ENCODE results near the gene BPIFA1. TPM values are rescaled to one million over a fixed set of nuclear protein-coding genes. Genes with fewer than 3 reads are reported as not detected.

The BPIFA1 gene
- total and polyA plus RNA-seq, 2 donors (not counting 1 experiment from before 2014, with no cell fraction given) = not detected

DNA sequence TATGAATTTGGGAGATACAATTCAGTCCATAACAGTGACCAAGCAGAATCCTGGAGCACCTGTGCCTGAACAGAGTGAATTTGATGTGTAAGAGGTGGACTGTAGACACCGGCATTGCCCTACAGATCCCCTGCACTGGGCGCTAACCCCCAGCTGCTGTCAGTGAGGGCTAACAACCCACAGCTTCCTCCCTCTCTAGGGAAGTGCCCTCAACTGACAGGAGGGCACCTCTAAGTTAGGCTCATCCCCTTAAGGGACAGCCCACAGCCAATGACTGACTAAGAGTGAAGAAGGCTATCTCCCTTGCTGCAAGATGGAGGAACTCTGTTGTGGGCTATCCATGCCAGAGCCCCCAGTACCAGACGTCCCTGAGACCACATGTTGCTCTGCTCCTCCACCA is 31.9 kb downstream of the BPIFA1 start:
- Histone ChIP-seq H2AFZ (ENCODE audit: low read length) (no peak overlapping the region), H3K9me3 (ENCODE audit: control insufficient read depth, insufficient read depth, low read depth, low read length) (no peaks in the 10 kb centered on the region), H3K4me3 (replicated peaks in 1 of 4; ENCODE audit: control extremely low read depth in 1 of 4, insufficient read depth in 1 of 4, low read depth in 3 of 4, low read length in 4 of 4) (no peak overlapping the region), H3K36me3 (ENCODE audit: control insufficient read depth, insufficient read depth, low read length) (no peaks in the 10 kb centered on the region), H3K27me3 (ENCODE audit: control insufficient read depth, insufficient read depth, low read length) (peaks cover 3% of the 10 kb centered on the region), H3K79me2 (ENCODE audit: control insufficient read depth, insufficient read depth, low read length) (no peaks in the 10 kb centered on the region), H3K4me2 (ENCODE audit: extremely low read depth, insufficient read depth, low read length) (no peak overlapping the region), H3K9ac (ENCODE audit: insufficient read depth, low read length) (no peak overlapping the region), H4K20me1 (ENCODE audit: control insufficient read depth, extremely low read depth, insufficient read depth, low read length) (no peaks in the 10 kb centered on the region), H3K4me1 (ENCODE audit: control insufficient read depth, extremely low read depth, insufficient read depth, low read length) (no peaks in the 10 kb centered on the region), H3K27ac (ENCODE audit: insufficient read depth, low read length) (no peak overlapping the region)
- TF ChIP-seq CTCF (conservative IDR thresholded peaks at IDR 0.05 in 1 of 2, IDR thresholded peaks at IDR 0.05 in 1 of 2; ENCODE audit: low read depth in 1 of 2, low read length in 2 of 2) = no peak
- TF ChIP-seq EZH2 (IDR thresholded peaks at IDR 0.05; ENCODE audit: low read length, missing control alignments) = no peak
- no peak for DNase-seq (ENCODE audit: low read depth in 2 of 2)

GRCh38 chr20:33272155-33272873 is 36.5 kb downstream of the BPIFA1 start:
- peaks cover 3% of the 10 kb centered on the region for H3K27me3 ChIP-seq (ENCODE audit: control insufficient read depth, insufficient read depth, low read length)
- H2AFZ ChIP-seq (ENCODE audit: low read length) = no peak overlapping the region
- H3K4me3 ChIP-seq (replicated peaks in 1 of 4; ENCODE audit: control extremely low read depth in 1 of 4, insufficient read depth in 1 of 4, low read depth in 3 of 4, low read length in 4 of 4) = no peak overlapping the region
- H3K79me2 ChIP-seq (ENCODE audit: control insufficient read depth, insufficient read depth, low read length) = no peaks in the 10 kb centered on the region
- TF ChIP-seq EZH2 (IDR thresholded peaks at IDR 0.05; ENCODE audit: low read length, missing control alignments) (no peak), CTCF (conservative IDR thresholded peaks at IDR 0.05 in 1 of 2, IDR thresholded peaks at IDR 0.05 in 1 of 2; ENCODE audit: low read depth in 1 of 2, low read length in 2 of 2) (no peak)
- H4K20me1 ChIP-seq (ENCODE audit: control insufficient read depth, extremely low read depth, insufficient read depth, low read length) = no peaks in the 10 kb centered on the region
- H3K4me2 ChIP-seq (ENCODE audit: extremely low read depth, insufficient read depth, low read length) = no peak overlapping the region
- DNase-seq (ENCODE audit: low read depth in 2 of 2) = no peak
- H3K36me3 ChIP-seq (ENCODE audit: control insufficient read depth, insufficient read depth, low read length) = no peaks in the 10 kb centered on the region
- H3K4me1 ChIP-seq (ENCODE audit: control insufficient read depth, extremely low read depth, insufficient read depth, low read length) = no peaks in the 10 kb centered on the region
- H3K9ac ChIP-seq (ENCODE audit: insufficient read depth, low read length) = no peak overlapping the region
- no peaks in the 10 kb centered on the region for H3K9me3 ChIP-seq (ENCODE audit: control insufficient read depth, insufficient read depth, low read depth, low read length)
- H3K27ac ChIP-seq (ENCODE audit: insufficient read depth, low read length) = no peak overlapping the region

GRCh38 chr20:33273117-33273851 is 37.5 kb downstream of the BPIFA1 start:
- TF ChIP-seq CTCF (conservative IDR thresholded peaks at IDR 0.05 in 1 of 2, IDR thresholded peaks at IDR 0.05 in 1 of 2; ENCODE audit: low read depth in 1 of 2, low read length in 2 of 2) = no peak
- no peak for TF ChIP-seq EZH2 (IDR thresholded peaks at IDR 0.05; ENCODE audit: low read length, missing control alignments)
- peak in 1 of 2 donors; percentile 6 for DNase-seq (ENCODE audit: low read depth in 2 of 2)
- no peaks in the 10 kb centered on the region for H3K36me3 ChIP-seq (ENCODE audit: control insufficient read depth, insufficient read depth, low read length)
- H3K4me1 ChIP-seq (ENCODE audit: control insufficient read depth, extremely low read depth, insufficient read depth, low read length) = no peaks in the 10 kb centered on the region
- H3K4me2 ChIP-seq (ENCODE audit: extremely low read depth, insufficient read depth, low read length) = no peak overlapping the region
- no peaks in the 10 kb centered on the region for H4K20me1 ChIP-seq (ENCODE audit: control insufficient read depth, extremely low read depth, insufficient read depth, low read length)
- H3K4me3 ChIP-seq (replicated peaks in 1 of 4; ENCODE audit: control extremely low read depth in 1 of 4, insufficient read depth in 1 of 4, low read depth in 3 of 4, low read length in 4 of 4) = no peak overlapping the region
- H3K79me2 ChIP-seq (ENCODE audit: control insufficient read depth, insufficient read depth, low read length) = no peaks in the 10 kb centered on the region
- no peak overlapping the region for H3K9ac ChIP-seq (ENCODE audit: insufficient read depth, low read length)
- no peak overlapping the region for H2AFZ ChIP-seq (ENCODE audit: low read length)
- H3K9me3 ChIP-seq (ENCODE audit: control insufficient read depth, insufficient read depth, low read depth, low read length) = no peaks in the 10 kb centered on the region
- peaks cover 3% of the 10 kb centered on the region for H3K27me3 ChIP-seq (ENCODE audit: control insufficient read depth, insufficient read depth, low read length)
- no peak overlapping the region for H3K27ac ChIP-seq (ENCODE audit: insufficient read depth, low read length)

Data from fibroblast of lung (primary cell).